ENCODE results near the gene GIMAP7.

The GIMAP7 gene

GRCh38 chr7:150569245-150569955 lies 54.7 kb downstream of the GIMAP7 start:
- DNase-seq (ENCODE audit: low read depth in 2 of 2), result no peak
